Activated T-helper 17 cell treated with anti-CD3 and anti-CD28 coated beads, Interleukin-2, amount 50 U/mL, for 72 hours (primary cell): ENCODE data around the gene CAMSAP2. TPM values are rescaled to one million over a fixed set of nuclear protein-coding genes. Genes with fewer than 3 reads are reported as not detected.
"Not testable (repeated sequence)": the region's sequence is repeated elsewhere in the genome, so short reads cannot be mapped to it uniquely, and the experiment has no call there.

Experiments used
- ATAC-seq: fragments of 150-1000 bp; cut with Tn5 transposase; replicated peaks from 2 replicates; pipeline ENCODE4 v1.10.0; 2021; ENCODE audit warnings: mild to moderate bottlenecking, moderate library complexity
- H3K27ac Mint-ChIP-seq: one replicate; pipeline ENCODE4 v1.8.0; 2022; ENCODE audit warnings: mixed read lengths
- H3K27me3 Mint-ChIP-seq: one replicate; pipeline ENCODE4 v1.8.0; 2022; ENCODE audit warnings: mixed read lengths
- H3K36me3 Mint-ChIP-seq: one replicate; pipeline ENCODE4 v1.8.0; 2022; ENCODE audit warnings: low read depth, mild to moderate bottlenecking, mixed read lengths
- H3K4me1 Mint-ChIP-seq: one replicate; pipeline ENCODE4 v1.8.0; 2022; ENCODE audit warnings: mixed read lengths
- H3K4me3 Mint-ChIP-seq: one replicate; pipeline ENCODE4 v1.8.0; 2022; ENCODE audit warnings: mild to moderate bottlenecking, mixed read lengths
- H3K9me3 Mint-ChIP-seq: one replicate; pipeline ENCODE4 v1.8.0; 2022; ENCODE audit warnings: mixed read lengths
- total RNA-seq, 2 donors: library from RNA; stranded (reverse); gene quantifications; one replicate each; pipeline ENCODE4 v1.2.3, GENCODE V29; 2022

Gene CAMSAP2
- total RNA-seq, 2 donors from 2014 or later, result 3.4 to 5.3 TPM

DNA sequence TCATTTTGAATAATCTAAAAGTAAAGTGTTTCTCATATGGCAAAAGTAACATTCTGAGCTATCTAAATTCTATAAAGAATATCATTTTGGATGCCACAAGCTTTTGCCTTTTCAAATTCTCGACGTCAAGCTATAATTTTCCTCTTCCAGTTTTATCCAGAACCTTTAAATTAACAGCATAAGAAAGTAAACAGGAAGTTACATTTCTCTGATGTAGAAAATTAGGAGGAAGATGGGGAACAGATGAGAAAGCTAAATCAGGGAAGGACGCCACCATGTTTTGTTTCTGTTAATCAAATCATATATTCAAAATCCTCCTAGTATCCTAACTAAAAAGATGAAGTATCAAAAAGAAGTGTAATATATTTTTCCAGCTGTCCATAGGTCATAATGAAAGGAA is 8.8 kb upstream of the CAMSAP2 start:
- Mint-ChIP-seq H3K4me1 (peaks cover 9% of the 10 kb centered on the region), H3K4me3 (no peak overlapping the region), H3K27ac (no peak overlapping the region), H3K9me3 (no peaks in the 10 kb centered on the region), H3K36me3 (no peaks in the 10 kb centered on the region), H3K27me3 (no peaks in the 10 kb centered on the region)
- ATAC-seq, result no peak

DNA sequence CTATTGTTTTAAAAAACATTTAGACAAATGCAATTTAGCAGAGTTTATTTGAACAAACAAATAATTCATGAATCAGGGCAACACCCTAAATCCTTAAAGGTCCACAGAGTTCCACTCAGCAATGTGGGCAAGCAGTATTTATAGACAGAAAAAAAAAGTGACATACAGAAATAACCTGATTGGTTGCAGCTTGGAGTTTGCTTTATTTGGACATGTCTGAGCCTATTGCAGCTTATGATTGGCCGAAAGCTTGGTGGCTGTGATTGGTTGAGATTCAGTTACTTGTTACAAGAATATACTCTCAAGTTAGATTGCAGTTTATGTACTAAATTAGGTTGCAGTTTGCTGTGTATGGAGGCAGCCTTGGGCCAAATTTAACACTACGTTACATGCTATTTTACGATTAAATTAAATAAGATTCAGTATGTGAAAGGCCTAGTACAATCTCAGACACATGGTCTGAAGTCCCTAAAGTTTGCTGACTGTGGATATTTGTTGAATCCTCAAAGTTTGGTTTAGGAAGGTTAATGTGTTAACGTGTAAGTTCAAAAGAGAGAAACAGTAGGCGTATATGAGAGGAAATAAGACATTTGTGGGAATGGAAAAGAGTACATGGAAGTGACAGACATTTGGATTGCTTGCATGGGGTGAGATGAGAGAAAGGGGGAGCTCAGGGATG is 6.9 kb upstream of the CAMSAP2 start:
- peaks cover 9% of the 10 kb centered on the region for H3K4me1 Mint-ChIP-seq
- H3K27ac Mint-ChIP-seq, result no peak overlapping the region
- no peak for ATAC-seq
- H3K4me3 Mint-ChIP-seq, result no peak overlapping the region
- no peaks in the 10 kb centered on the region for H3K27me3 Mint-ChIP-seq
- H3K36me3 Mint-ChIP-seq, result no peaks in the 10 kb centered on the region
- H3K9me3 Mint-ChIP-seq, result no peaks in the 10 kb centered on the region

GRCh38 chr1:200732438-200732837 is 6.3 kb upstream of the CAMSAP2 start:
- no peak overlapping the region for H3K4me3 Mint-ChIP-seq
- H3K27ac Mint-ChIP-seq, result no peak overlapping the region
- no peak for ATAC-seq
- H3K9me3 Mint-ChIP-seq, result no peaks in the 10 kb centered on the region
- no peaks in the 10 kb centered on the region for H3K27me3 Mint-ChIP-seq
- peaks cover 9% of the 10 kb centered on the region for H3K4me1 Mint-ChIP-seq
- no peaks in the 10 kb centered on the region for H3K36me3 Mint-ChIP-seq

DNA sequence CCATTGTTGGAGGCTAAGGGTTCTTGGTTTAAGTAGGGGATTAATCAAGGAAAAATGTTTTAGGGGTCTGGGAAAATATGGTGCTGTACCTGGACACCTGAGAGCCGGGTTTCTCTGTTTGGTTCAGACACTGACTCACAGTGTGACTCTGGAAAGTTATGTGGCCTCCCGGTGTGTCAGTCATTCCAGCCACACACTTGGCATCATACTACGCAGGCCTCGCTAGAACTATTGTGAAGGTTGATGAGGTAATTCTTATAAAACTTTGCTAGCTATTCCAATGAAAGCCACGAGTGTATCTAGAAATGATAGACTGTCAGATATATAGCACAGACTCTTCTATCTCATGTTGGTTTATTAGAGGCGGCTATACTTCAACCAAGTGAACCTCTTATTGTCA is 4.8 kb upstream of the CAMSAP2 start:
- Mint-ChIP-seq H3K9me3 (no peaks in the 10 kb centered on the region), H3K4me3 (no peak overlapping the region), H3K27me3 (no peaks in the 10 kb centered on the region), H3K4me1 (peaks cover 17% of the 10 kb centered on the region), H3K36me3 (no peaks in the 10 kb centered on the region), H3K27ac (no peak overlapping the region)
- ATAC-seq, result peak; percentile 86

GRCh38 chr1:200737647-200738291 is 924 bp upstream of the CAMSAP2 start:
- Mint-ChIP-seq H3K36me3 (no peaks in the 10 kb centered on the region), H3K27ac (peak overlapping the region; percentile 78), H3K27me3 (no peaks in the 10 kb centered on the region), H3K4me1 (peaks cover 28% of the 10 kb centered on the region), H3K4me3 (peak overlapping the region; percentile 86), H3K9me3 (no peaks in the 10 kb centered on the region)
- ATAC-seq, result no peak

DNA sequence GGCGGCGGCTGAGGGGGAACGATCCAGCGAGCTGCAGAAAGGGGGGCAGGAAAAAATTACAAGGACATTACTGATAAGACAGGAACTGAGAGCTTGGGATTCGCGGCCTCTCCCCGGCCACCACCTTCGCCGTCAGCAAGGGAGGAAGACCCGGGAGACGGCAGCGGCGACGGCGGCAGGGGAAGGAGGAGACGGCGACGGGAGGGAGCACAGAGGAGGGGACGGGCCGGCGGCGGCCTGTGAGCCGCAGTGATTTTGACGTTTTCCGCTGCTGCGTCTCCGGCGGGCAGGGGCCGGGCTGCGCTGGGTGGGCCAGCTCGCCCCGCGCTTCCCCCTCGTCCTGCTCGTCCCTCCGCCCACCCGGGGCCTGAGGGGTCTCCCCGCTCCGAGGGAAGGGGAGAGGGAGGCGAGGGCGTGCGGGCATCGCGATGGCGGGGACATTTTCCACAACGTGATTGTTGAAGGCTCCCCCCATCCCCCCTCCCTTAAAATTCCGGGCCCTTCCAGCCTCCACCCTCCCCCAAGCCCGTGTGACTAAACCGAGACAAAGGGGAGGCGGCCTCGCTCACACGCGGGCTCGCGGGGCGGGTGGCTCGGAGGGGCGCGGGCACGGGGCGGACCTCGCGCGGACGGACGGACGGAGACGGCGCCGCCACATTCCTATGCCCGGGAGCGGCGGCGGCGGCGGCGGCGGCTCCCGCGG is 407 bp downstream of the CAMSAP2 start:
- Mint-ChIP-seq H3K36me3 (no peaks in the 10 kb centered on the region), H3K4me3 (peak overlapping the region; percentile 86), H3K9me3 (no peaks in the 10 kb centered on the region), H3K4me1 (peaks cover 21% of the 10 kb centered on the region), H3K27me3 (no peaks in the 10 kb centered on the region), H3K27ac (peak overlapping the region; percentile 78)
- peak; percentile 65 for ATAC-seq

DNA sequence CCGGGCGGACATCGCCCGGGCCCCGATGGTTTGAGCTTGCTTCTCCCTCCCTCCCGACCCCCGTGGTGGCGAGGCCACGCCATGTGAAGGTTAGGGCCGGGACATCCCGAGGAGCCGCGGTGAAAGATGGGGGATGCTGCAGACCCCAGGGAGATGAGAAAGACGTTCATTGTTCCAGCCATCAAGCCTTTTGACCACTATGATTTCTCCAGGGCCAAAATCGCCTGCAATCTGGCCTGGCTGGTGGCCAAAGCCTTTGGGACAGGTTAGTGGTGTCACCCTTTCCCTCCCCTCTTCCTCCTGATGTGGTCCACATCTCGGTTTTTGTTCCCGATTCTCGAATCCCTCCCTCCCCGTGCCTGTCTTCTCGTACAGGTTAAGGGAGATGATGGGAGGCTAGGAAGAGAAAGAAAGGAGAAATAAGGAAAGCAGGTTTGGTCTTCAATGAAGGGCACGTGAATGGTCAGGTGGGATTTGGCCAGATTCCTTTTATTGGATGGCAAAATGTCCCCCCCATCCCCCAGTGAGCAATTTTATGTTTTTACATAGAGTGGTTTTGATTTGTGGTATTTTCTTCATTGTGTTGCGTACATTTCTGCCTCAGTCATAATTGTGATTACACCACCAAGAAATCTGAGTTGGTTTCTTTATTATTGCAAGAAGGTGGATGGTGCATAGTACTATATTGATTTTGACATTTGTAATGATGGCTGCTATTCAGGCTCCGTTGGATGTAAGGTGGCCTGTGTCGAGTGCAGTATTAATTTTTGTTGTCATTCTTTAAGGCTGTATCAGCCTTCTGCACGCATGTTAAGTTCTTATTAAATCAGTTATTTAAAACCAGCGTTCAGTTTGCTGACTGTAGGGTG is 1.2 kb downstream of the CAMSAP2 start:
- no peak overlapping the region for H3K27ac Mint-ChIP-seq
- H3K4me1 Mint-ChIP-seq, result peaks cover 26% of the 10 kb centered on the region
- H3K36me3 Mint-ChIP-seq, result no peaks in the 10 kb centered on the region
- H3K27me3 Mint-ChIP-seq, result no peaks in the 10 kb centered on the region
- peak; percentile 30 for ATAC-seq
- peak overlapping the region; percentile 86 for H3K4me3 Mint-ChIP-seq
- no peaks in the 10 kb centered on the region for H3K9me3 Mint-ChIP-seq

DNA sequence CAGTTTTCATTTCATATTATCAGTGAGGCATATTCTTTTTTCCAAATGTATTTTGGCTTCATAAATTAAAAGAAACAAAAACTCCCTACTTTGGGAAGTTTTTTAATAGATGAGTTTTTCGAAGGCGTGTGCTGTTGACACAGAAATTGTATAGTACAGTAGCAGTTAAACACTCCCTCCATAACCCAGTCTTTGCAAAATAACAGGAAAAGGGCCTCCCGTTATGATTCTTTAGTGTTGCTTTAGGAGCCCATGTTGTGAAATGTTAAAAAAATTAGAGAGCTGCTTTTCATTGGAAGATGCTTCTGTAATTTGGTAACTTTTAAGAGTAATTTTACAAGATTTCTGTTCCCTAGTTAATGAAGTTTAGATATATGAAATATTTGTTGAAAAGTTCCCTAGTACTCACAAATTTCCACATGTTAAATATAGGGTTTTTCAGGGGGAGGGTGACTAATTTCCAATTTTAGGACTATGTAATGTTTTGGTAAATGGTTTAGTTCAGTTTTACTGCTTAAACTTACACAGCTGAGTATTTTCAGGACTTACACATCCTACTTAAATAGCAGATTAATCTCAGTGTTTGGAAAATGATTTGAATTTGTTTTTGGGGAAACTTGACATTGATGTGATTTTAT is 2.0 kb downstream of the CAMSAP2 start:
- H3K27me3 Mint-ChIP-seq, result no peaks in the 10 kb centered on the region
- no peaks in the 10 kb centered on the region for H3K9me3 Mint-ChIP-seq
- H3K4me1 Mint-ChIP-seq, result peaks cover 26% of the 10 kb centered on the region
- no peak overlapping the region for H3K27ac Mint-ChIP-seq
- no peak for ATAC-seq
- peak overlapping the region; percentile 86 for H3K4me3 Mint-ChIP-seq
- no peaks in the 10 kb centered on the region for H3K36me3 Mint-ChIP-seq

DNA sequence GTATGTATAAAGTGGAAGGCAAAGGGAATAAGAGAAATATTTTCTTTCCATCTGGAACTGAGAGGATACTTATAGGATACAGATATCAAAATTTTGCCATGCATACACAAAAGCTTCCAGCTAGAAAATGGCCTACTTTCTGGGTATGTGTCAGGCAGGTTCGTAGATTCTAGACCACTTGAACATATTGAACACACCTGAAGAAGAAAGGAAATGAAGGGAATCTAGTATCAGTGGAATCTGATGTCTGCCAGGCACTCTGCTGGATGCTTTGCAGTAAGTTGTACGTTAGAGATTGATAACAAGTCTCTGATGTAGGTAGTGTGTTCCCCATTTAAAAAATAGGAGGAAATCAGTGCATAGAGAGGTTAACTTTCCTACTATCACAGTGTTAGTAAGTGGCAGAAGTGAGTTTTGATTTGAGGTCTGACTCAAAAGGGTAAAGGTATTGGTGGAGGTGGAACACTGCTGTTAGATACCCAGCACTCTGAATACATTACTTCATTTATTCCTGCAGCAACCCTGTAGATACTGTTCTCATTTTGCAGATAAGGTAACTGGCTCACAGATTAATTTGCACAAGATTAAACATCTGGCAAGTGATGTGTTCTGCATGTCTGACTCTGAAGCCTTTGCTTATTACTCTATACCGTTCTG is 3.0 kb downstream of the CAMSAP2 start:
- H3K4me3 Mint-ChIP-seq, result peak overlapping the region; percentile 86
- no peaks in the 10 kb centered on the region for H3K9me3 Mint-ChIP-seq
- peaks cover 32% of the 10 kb centered on the region for H3K4me1 Mint-ChIP-seq
- ATAC-seq, result peak; percentile 57
- H3K36me3 Mint-ChIP-seq, result no peaks in the 10 kb centered on the region
- H3K27ac Mint-ChIP-seq, result no peak overlapping the region
- H3K27me3 Mint-ChIP-seq, result no peaks in the 10 kb centered on the region

DNA sequence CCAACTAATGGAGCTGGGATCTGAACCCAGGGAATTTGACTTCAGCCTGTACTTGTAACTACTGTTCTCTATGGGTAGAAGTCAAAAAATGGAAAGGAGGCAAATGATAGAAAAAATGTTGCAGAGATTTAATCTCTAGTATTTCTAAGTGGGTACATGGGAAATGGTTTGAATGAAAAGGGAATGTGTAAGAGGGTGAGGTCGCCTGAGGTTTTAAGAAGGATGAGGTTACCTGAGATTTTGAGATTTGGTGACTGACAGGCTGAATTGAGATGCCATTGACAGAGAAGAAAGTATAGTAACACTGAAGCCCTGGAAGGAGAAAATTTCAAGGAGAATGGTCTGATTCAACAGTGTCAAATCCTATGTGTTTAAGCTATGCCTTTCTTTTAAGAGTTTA is 5.5 kb downstream of the CAMSAP2 start:
- no peaks in the 10 kb centered on the region for H3K9me3 Mint-ChIP-seq
- H3K27ac Mint-ChIP-seq, result no peak overlapping the region
- H3K27me3 Mint-ChIP-seq, result no peaks in the 10 kb centered on the region
- no peak for ATAC-seq
- H3K36me3 Mint-ChIP-seq, result no peaks in the 10 kb centered on the region
- peaks cover 24% of the 10 kb centered on the region for H3K4me1 Mint-ChIP-seq
- no peak overlapping the region for H3K4me3 Mint-ChIP-seq

- Mint-ChIP-seq H3K9me3 (no peaks in the 10 kb centered on the region), H3K4me1 (peaks cover 19% of the 10 kb centered on the region), H3K4me3 (no peak overlapping the region), H3K36me3 (no peaks in the 10 kb centered on the region), H3K27me3 (no peaks in the 10 kb centered on the region), H3K27ac (no peak overlapping the region)
- ATAC-seq, result no peak
Measured at GRCh38 chr1:200749090-200749489, 10.4 kb downstream of the CAMSAP2 start.

- not testable (repeated sequence) for H3K4me3 Mint-ChIP-seq, H3K27ac Mint-ChIP-seq, ATAC-seq, H3K27me3 Mint-ChIP-seq, H3K36me3 Mint-ChIP-seq, H3K9me3 Mint-ChIP-seq
- peaks cover 12% of the 10 kb centered on the region for H3K4me1 Mint-ChIP-seq
Measured at GRCh38 chr1:200750749-200751148, 12.1 kb downstream of the CAMSAP2 start.

GRCh38 chr1:200751717-200752116 is 13.0 kb downstream of the CAMSAP2 start:
- H3K4me3 Mint-ChIP-seq, result no peak overlapping the region
- H3K27ac Mint-ChIP-seq, result no peak overlapping the region
- H3K36me3 Mint-ChIP-seq, result no peaks in the 10 kb centered on the region
- ATAC-seq, result peak; percentile 95
- H3K9me3 Mint-ChIP-seq, result no peaks in the 10 kb centered on the region
- no peaks in the 10 kb centered on the region for H3K27me3 Mint-ChIP-seq
- H3K4me1 Mint-ChIP-seq, result peaks cover 6% of the 10 kb centered on the region
